HG02870 (cell line): ENCODE measurements around the gene RTL9.

ENCODE experiments used
- ATAC-seq: cut with Tn5 transposase; IDR thresholded peaks from one replicate; pipeline ENCODE4 v1.9.1; 2021; ENCODE audit warnings: mild to moderate bottlenecking, moderate library complexity; ENCODE audit not compliant: unreplicated experiment

Gene RTL9

DNA sequence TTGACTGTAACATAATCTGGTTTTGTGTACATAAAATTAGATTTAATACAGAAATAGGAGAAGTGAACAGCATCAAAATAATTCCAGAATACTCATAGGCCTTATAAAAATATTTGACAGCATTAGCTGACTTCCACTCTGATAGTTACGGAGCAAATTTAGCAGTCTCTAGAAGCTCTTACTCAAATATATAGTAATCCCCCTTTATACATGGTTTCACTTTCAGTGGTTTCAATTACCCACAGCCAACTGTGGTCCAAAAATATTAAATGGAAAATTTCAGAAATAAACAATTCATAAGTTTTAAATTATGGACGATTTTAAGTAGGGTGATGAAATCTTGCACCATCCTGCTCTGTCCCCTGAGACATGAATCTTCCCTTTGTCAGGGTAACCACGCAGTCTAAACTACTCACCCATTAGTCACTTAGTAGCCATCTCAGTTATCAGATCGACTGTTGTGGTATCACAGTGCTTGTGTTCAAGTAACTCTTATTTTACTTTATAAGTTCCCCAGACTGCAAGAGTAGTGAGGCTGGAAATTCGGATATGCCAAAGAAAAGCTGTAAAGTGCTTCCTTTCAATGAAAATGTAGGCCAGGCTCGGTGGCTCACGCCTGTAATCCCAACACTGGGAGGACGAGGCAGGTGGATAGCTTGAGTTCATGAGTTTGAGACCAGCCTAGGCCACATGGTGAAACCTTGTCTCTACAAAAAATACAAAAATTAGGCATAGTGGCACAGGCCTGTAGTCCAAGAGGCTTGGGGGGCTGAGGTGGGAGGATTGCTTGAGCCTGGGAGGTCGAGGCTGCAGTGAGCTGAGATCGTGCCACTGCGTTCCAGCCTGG is 17.2 kb upstream of the RTL9 start:
- ATAC-seq = peak; percentile 80

GRCh38 chrX:110346681-110347080 is 12.0 kb upstream of the RTL9 start:
- ATAC-seq = no peak

DNA sequence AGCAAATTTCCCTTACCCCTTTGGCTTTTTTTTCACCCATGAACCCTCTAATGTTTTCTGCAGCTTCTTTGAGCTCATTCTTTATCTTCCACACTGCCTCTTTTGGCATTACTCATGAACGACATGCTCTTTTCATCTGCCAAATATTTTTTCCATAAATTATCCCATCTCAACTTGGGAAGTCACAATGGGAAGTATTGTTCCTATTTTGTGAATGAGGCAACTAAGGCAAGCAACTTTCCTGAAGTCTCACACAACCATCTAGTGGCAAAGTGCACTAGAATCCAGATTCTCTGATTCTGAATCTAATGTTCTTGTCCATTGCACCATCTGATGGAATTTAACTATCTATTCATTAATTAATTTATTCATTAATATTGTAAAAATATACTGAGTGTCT is 625 bp downstream of the RTL9 start:
- ATAC-seq = no peak

DNA sequence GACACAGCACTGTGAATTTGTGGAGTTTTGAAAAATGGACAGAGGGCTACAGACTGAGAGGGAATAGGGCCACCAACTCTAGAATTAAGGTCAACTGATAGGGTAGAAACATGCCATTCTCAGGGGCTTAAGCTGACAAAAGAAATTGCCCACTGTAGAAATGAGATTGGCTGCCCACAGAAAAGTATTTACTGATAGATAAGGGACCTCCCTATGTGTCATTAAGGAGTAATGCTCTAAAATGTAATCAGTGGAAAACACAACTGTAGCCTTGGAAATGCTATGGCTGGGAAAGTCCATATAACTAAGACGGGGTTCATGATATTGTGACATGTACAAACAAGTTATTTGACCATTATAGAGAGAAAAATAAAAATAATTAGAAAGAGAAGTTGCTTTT is 4.6 kb downstream of the RTL9 start:
- ATAC-seq = no peak

DNA sequence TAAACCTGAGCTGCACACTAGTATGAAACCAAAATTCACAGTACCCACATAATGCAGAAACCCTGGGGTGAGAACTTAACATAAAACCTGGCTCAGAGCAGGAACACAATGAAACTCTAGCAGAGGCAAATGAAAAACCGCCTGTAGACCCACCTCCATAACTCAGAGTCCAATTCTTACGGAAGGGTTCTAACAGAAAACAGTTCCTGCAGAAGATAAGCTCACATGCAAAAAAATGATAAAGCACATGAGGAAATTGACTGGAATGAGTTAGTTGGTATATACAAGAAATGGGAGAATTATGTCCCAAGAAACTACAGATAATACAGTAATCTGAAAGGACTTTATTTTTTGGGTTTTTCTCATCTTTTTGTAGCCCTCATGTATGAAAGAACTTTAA is 14.7 kb downstream of the RTL9 start:
- no peak for ATAC-seq

GRCh38 chrX:110374559-110374958 is 15.9 kb downstream of the RTL9 start:
- no peak for ATAC-seq

- ATAC-seq = no peak
Observed at GRCh38 chrX:110381216-110381615, 22.6 kb downstream of the RTL9 start.

DNA sequence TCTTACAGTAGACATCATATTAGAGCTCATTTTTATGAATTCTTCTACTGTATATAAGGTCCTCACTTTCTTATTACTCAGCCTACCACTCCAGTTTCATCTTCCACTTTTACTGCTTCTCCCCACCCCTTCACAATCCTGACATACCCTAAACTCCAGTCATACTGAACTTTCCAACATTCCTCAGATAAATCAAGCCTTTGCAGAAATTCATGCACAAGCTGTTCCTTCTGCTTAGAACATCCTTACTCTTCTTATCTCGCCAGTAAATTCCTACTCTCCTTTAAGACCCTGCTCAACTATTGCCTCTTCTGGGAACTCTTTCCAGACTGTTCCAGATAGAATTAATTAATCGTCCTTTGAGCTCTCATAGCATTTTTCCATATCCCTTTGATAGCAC is 24.8 kb downstream of the RTL9 start:
- no peak for ATAC-seq

DNA sequence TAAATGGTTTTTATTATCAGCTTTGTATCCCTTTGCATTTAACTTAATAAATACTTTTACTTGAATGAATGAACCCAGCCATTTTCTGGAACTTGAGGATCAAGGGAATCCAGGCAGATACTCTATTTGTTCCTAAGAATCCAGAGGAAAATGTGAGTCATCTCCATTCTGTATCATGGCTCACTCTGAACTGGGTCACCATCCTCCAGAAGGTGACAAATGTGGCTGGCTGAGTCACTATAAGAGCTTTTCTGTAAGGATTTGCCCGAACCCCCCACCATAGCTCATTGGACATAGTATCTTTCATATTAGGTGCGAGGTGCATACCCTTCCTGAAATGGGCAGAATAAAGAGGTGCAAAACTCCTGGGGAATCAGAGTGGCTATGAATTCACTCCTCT is 25.8 kb downstream of the RTL9 start:
- ATAC-seq = no peak

GRCh38 chrX:110389570-110389969 is 30.9 kb downstream of the RTL9 start:
- no peak for ATAC-seq

DNA sequence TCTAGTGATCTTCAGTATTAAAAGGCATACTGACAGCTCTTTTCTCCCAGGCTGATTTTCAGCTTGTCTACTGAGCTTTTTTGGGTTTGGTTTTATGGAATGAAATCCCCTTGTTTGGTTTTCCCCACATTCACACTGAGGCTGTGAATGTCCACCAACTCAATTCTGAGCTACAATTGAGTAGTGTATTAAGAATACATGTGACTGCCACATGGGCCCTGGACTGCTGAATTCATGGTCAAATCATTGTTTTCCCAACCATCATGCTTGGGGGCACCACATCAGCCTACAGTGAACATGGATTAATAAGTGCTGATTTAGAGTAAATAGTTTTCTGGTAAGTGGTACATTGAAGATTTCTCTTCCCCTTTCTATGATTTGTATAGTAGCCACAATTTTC is 32.4 kb downstream of the RTL9 start:
- ATAC-seq = no peak

GRCh38 chrX:110394651-110395050 is 36.0 kb downstream of the RTL9 start:
- ATAC-seq = no peak

DNA sequence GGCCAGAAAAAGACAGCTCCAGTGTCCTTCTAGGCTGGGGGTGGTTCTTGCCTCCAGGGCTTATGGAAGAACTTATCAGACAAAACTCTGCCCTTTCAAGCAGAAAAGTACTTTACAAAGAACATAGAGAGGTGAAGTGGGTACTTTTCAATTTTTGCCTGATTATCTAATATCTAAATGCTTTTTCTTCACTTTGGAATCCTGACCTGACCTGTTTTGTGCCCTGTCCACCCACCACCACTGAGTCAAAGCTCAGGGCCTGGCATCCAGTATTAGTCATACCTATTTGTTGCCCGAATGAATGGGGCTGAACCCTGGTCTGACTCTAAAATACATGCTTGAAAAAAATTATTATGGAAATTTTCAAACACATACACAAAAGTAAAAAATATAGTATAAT is 37.2 kb downstream of the RTL9 start:
- ATAC-seq = no peak

- no peak for ATAC-seq
Observed at GRCh38 chrX:110396735-110397134, 38.1 kb downstream of the RTL9 start.

DNA sequence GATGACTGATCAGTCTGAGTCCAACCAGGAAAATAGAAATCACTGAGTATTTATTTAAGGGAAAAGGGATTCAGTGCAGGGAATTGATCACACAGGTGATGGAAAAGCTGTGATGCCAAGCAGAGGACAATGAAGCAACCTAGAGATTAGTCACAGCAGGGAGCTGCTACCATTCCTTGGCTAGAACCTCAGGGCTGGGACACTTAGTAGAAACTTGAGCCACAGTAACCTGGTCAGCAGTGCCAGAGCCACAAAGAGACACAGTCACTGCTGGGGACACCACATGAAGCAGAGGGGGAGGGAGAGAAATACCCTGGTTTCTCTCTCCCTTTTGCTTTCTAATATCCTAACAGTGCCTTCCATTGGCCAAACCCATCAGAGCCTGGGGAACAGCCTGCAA is 38.7 kb downstream of the RTL9 start:
- ATAC-seq = no peak

DNA sequence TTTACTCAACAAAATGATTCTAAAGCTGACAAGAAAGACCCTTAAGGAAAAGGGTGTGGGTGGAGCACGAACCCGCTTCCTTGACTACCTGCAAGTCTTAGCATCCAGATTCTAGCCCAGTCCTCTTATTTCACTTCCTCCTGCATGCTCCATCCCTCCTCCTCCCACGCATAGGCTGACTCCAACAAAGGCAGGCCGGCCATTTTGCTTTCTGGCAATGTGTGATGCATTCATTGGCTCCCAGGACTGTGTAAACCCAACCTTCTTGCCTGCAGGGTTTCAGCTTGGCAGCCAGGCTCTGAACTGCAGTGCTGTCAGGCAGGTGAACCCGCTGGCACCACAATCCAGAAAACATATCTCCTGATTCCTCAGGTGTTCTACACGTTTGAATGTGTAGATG is 39.3 kb downstream of the RTL9 start:
- no peak for ATAC-seq

- no peak for ATAC-seq
Observed at GRCh38 chrX:110399497-110399896, 40.8 kb downstream of the RTL9 start.

DNA sequence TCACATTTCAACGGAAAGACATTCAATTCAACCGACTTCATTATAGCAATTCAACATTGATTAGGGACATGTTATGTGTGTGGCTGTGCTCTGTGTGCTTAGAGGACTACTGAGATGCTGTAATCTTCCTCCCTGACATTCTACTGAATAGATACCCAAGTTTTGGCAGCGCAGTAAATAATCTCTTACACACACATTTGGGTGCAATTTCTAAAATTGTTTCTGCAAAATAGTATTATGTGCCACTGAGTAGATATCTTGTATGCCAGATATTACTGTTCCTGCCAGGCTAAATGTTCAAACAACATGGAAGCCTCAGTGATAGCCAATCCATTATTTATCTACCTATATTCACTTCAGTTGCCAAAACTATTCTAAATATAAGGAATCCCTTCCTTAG is 41.3 kb downstream of the RTL9 start:
- no peak for ATAC-seq

DNA sequence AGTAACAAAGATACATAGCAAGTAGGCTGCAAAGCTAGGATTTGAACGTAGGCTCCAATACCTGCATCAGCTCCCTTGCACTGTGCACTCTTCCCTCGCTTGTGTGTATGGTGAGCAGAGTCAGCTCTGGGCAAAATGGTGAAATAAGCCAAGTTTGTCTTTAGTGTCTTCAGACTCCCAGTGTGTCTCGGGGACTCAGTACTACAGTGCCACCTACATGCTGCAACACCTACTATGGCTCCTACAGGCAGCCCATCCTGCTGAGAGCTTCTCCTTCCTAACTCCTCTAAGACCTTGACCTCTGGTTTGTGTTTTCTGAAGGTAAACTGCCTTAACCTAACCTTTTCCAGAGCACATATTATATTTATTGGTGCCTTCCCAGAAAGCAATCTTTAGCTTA is 42.5 kb downstream of the RTL9 start:
- no peak for ATAC-seq

GRCh38 chrX:110402091-110402849 is 43.6 kb downstream of the RTL9 start:
- no peak for ATAC-seq

GRCh38 chrX:110402850-110403221 is 44.2 kb downstream of the RTL9 start:
- no peak for ATAC-seq

DNA sequence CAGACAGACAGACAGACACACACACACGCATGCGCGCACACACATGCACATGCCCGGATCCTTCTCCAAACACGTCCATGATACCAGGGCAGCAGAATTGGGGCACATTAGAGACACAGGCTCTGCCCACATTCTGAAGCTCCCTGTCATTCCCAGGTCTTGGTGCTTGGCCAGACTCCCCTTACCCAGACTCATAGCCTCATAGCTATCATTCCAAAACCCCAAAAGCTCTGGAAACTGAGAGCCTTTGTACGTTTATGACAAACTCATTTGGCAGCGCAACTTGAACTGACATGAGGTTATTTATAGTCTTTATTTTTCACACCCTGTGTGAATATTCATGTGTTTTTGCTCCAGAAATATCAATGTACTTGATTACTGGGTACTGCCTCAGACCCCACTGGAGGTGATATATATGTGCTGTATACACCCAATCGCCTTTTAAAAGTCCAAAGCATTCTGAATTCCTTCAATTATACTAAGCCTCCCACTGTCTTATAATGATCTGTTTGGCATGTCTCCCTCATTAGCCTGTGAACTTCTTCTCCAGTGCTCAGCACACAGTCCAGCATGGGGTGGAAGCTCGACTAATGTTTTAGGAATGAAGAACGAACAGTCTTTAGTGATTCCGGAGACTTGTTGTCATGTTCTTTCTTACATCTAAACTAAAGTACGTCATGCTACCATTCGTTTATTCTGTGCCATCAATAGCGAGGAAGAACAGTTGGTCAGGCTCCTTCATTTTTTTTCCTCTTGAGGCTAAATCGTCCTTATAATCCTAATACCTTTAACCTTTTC is 45.0 kb downstream of the RTL9 start:
- no peak for ATAC-seq
